ENCODE measurements around the gene CCDC160. TPM values are rescaled to one million over a fixed set of nuclear protein-coding genes. Genes with fewer than 3 reads are reported as not detected.

The CCDC160 gene
- not detected for polyA plus RNA-seq (2013)

- peak in 2 of 3 donors; percentile 13 to 19 for DNase-seq
- 31% methylated on average over 49 of the region's 70 CpGs for WGBS (ENCODE audit: insufficient coverage)
- POLR2A ChIA-PET = no interaction called here
These were observed at the start of gene CCDC160 for GRCh38 chrX:134236626-134237614. CCDC160 (plus strand) TSS chrX:134237182; CDS start chrX:134244801, 7,619 bp downstream.

GRCh38 chrX:134191281-134191680, 45.7 kb upstream of the CCDC160 start:
- no peak overlapping the region for H3K27ac ChIP-seq (ENCODE audit: insufficient read depth in 1 of 2, low read depth in 1 of 2, low read length in 2 of 2, poor library complexity in 1 of 2, severe bottlenecking in 2 of 2)
- POLR2A ChIA-PET = no interaction called here
- H3K27me3 ChIP-seq (replicated peaks in 2 of 5; ENCODE audit: control insufficient read depth in 4 of 5, insufficient read depth in 5 of 5, low read length in 4 of 5) = peaks cover 0 to 5% (median 0%) of the 10 kb centered on the region in 5 experiments
- no peaks in the 10 kb centered on the region for H3K9me3 ChIP-seq (ENCODE audit: control extremely low read depth in 1 of 5, control insufficient read depth in 4 of 5, insufficient read depth in 2 of 5, low read depth in 1 of 5, low read length in 4 of 5)
- WGBS (ENCODE audit: insufficient coverage) = no CpG with 5 or more reads among the region's 2 CpGs
- no peaks in the 10 kb centered on the region for H3K36me3 ChIP-seq (ENCODE audit: control insufficient read depth in 4 of 4, insufficient read depth in 4 of 4, low read length in 3 of 4)
- H3K4me3 ChIP-seq (ENCODE audit: control insufficient read depth in 1 of 7, extremely low read depth in 1 of 7, insufficient read depth in 4 of 7, low read depth in 2 of 7, low read length in 6 of 7) = no peak overlapping the region
- CTCF ChIA-PET = no interaction called here
- H3K4me1 ChIP-seq (ENCODE audit: control extremely low read depth in 1 of 4, control insufficient read depth in 4 of 4, insufficient read depth in 4 of 4, low read length in 3 of 4) = peaks cover 3 to 15% (median 7%) of the 10 kb centered on the region in 4 experiments
- no peak for DNase-seq

More at GRCh38 chrX:134236626-134237614, at the start of gene CCDC160:
- Histone ChIP-seq H3K36me3 (ENCODE audit: control insufficient read depth in 4 of 4, insufficient read depth in 4 of 4, low read length in 3 of 4) (no peaks in the 10 kb centered on the region), H3K27me3 (replicated peaks in 2 of 5; ENCODE audit: control insufficient read depth in 4 of 5, insufficient read depth in 5 of 5, low read length in 4 of 5) (peaks cover 3 to 25% (median 9%) of the 10 kb centered on the region in 5 experiments), H3K4me3 (ENCODE audit: control insufficient read depth in 1 of 7, extremely low read depth in 1 of 7, insufficient read depth in 4 of 7, low read depth in 2 of 7, low read length in 6 of 7) (peak within 1 kb of the TSS; percentile 14 to 69 (median 49)), H3K27ac (ENCODE audit: insufficient read depth in 1 of 2, low read depth in 1 of 2, low read length in 2 of 2, poor library complexity in 1 of 2, severe bottlenecking in 2 of 2) (no peak within 1 kb of the TSS), H3K9me3 (ENCODE audit: control extremely low read depth in 1 of 5, control insufficient read depth in 4 of 5, insufficient read depth in 2 of 5, low read depth in 1 of 5, low read length in 4 of 5) (no peaks in the 10 kb centered on the region), H3K4me1 (ENCODE audit: control extremely low read depth in 1 of 4, control insufficient read depth in 4 of 4, insufficient read depth in 4 of 4, low read length in 3 of 4) (peaks cover 0 to 8% (median 6%) of the 10 kb centered on the region in 4 experiments)
- CTCF ChIA-PET = no interaction called here

GRCh38 chrX:134194915-134195314, 42.1 kb upstream of the CCDC160 start:
- peak in 1 of 3 donors; percentile 11 for DNase-seq
- WGBS (ENCODE audit: insufficient coverage) = no CpG with 5 or more reads among the region's 6 CpGs
- no peaks in the 10 kb centered on the region for H3K36me3 ChIP-seq (ENCODE audit: control insufficient read depth in 4 of 4, insufficient read depth in 4 of 4, low read length in 3 of 4)
- H3K27ac ChIP-seq (ENCODE audit: insufficient read depth in 1 of 2, low read depth in 1 of 2, low read length in 2 of 2, poor library complexity in 1 of 2, severe bottlenecking in 2 of 2) = no peak overlapping the region
- H3K4me1 ChIP-seq (ENCODE audit: control extremely low read depth in 1 of 4, control insufficient read depth in 4 of 4, insufficient read depth in 4 of 4, low read length in 3 of 4) = no peaks in the 10 kb centered on the region
- peaks cover 0 to 5% (median 0%) of the 10 kb centered on the region in 5 experiments for H3K27me3 ChIP-seq (replicated peaks in 2 of 5; ENCODE audit: control insufficient read depth in 4 of 5, insufficient read depth in 5 of 5, low read length in 4 of 5)
- POLR2A ChIA-PET = no interaction called here
- H3K9me3 ChIP-seq (ENCODE audit: control extremely low read depth in 1 of 5, control insufficient read depth in 4 of 5, insufficient read depth in 2 of 5, low read depth in 1 of 5, low read length in 4 of 5) = no peaks in the 10 kb centered on the region
- CTCF ChIA-PET = no interaction called here
- H3K4me3 ChIP-seq (ENCODE audit: control insufficient read depth in 1 of 7, extremely low read depth in 1 of 7, insufficient read depth in 4 of 7, low read depth in 2 of 7, low read length in 6 of 7) = no peak overlapping the region

GRCh38 chrX:134202561-134202960, 34.4 kb upstream of the CCDC160 start:
- no peak for DNase-seq
- CTCF ChIA-PET = no interaction called here
- H3K9me3 ChIP-seq (ENCODE audit: control extremely low read depth in 1 of 5, control insufficient read depth in 4 of 5, insufficient read depth in 2 of 5, low read depth in 1 of 5, low read length in 4 of 5) = no peaks in the 10 kb centered on the region
- POLR2A ChIA-PET = no interaction called here
- no peaks in the 10 kb centered on the region for H3K4me1 ChIP-seq (ENCODE audit: control extremely low read depth in 1 of 4, control insufficient read depth in 4 of 4, insufficient read depth in 4 of 4, low read length in 3 of 4)
- no peak overlapping the region for H3K4me3 ChIP-seq (ENCODE audit: control insufficient read depth in 1 of 7, extremely low read depth in 1 of 7, insufficient read depth in 4 of 7, low read depth in 2 of 7, low read length in 6 of 7)
- H3K36me3 ChIP-seq (ENCODE audit: control insufficient read depth in 4 of 4, insufficient read depth in 4 of 4, low read length in 3 of 4) = no peaks in the 10 kb centered on the region
- H3K27ac ChIP-seq (ENCODE audit: insufficient read depth in 1 of 2, low read depth in 1 of 2, low read length in 2 of 2, poor library complexity in 1 of 2, severe bottlenecking in 2 of 2) = no peak overlapping the region
- no peaks in the 10 kb centered on the region for H3K27me3 ChIP-seq (replicated peaks in 2 of 5; ENCODE audit: control insufficient read depth in 4 of 5, insufficient read depth in 5 of 5, low read length in 4 of 5)
- 90% methylated on average over 1 of the region's 1 CpG for WGBS (ENCODE audit: insufficient coverage)

GRCh38 chrX:134206221-134206620, 30.8 kb upstream of the CCDC160 start:
- peaks cover 0 to 4% (median 0%) of the 10 kb centered on the region in 5 experiments for H3K9me3 ChIP-seq (ENCODE audit: control extremely low read depth in 1 of 5, control insufficient read depth in 4 of 5, insufficient read depth in 2 of 5, low read depth in 1 of 5, low read length in 4 of 5)
- no peak overlapping the region for H3K27ac ChIP-seq (ENCODE audit: insufficient read depth in 1 of 2, low read depth in 1 of 2, low read length in 2 of 2, poor library complexity in 1 of 2, severe bottlenecking in 2 of 2)
- 82% methylated on average over 3 of the region's 3 CpGs for WGBS (ENCODE audit: insufficient coverage)
- DNase-seq = no peak
- POLR2A ChIA-PET = no interaction called here
- H3K4me1 ChIP-seq (ENCODE audit: control extremely low read depth in 1 of 4, control insufficient read depth in 4 of 4, insufficient read depth in 4 of 4, low read length in 3 of 4) = no peaks in the 10 kb centered on the region
- CTCF ChIA-PET = no interaction called here
- H3K36me3 ChIP-seq (ENCODE audit: control insufficient read depth in 4 of 4, insufficient read depth in 4 of 4, low read length in 3 of 4) = no peaks in the 10 kb centered on the region
- no peaks in the 10 kb centered on the region for H3K27me3 ChIP-seq (replicated peaks in 2 of 5; ENCODE audit: control insufficient read depth in 4 of 5, insufficient read depth in 5 of 5, low read length in 4 of 5)
- H3K4me3 ChIP-seq (ENCODE audit: control insufficient read depth in 1 of 7, extremely low read depth in 1 of 7, insufficient read depth in 4 of 7, low read depth in 2 of 7, low read length in 6 of 7) = no peak overlapping the region

GRCh38 chrX:134210465-134210864, 26.5 kb upstream of the CCDC160 start:
- Histone ChIP-seq H3K9me3 (ENCODE audit: control extremely low read depth in 1 of 5, control insufficient read depth in 4 of 5, insufficient read depth in 2 of 5, low read depth in 1 of 5, low read length in 4 of 5) (peaks cover 0 to 4% (median 0%) of the 10 kb centered on the region in 5 experiments), H3K4me1 (ENCODE audit: control extremely low read depth in 1 of 4, control insufficient read depth in 4 of 4, insufficient read depth in 4 of 4, low read length in 3 of 4) (no peaks in the 10 kb centered on the region), H3K27ac (ENCODE audit: insufficient read depth in 1 of 2, low read depth in 1 of 2, low read length in 2 of 2, poor library complexity in 1 of 2, severe bottlenecking in 2 of 2) (no peak overlapping the region), H3K36me3 (ENCODE audit: control insufficient read depth in 4 of 4, insufficient read depth in 4 of 4, low read length in 3 of 4) (no peaks in the 10 kb centered on the region), H3K27me3 (replicated peaks in 2 of 5; ENCODE audit: control insufficient read depth in 4 of 5, insufficient read depth in 5 of 5, low read length in 4 of 5) (no peaks in the 10 kb centered on the region), H3K4me3 (ENCODE audit: control insufficient read depth in 1 of 7, extremely low read depth in 1 of 7, insufficient read depth in 4 of 7, low read depth in 2 of 7, low read length in 6 of 7) (no peak overlapping the region)
- CTCF ChIA-PET = interaction anchor here (0.5 kb wide), 1 partner anchor 181 kb away, joined by 3 read pairs; no protein-coding TSS in a partner anchor
- POLR2A ChIA-PET = no interaction called here
- DNase-seq = peak in 1 of 3 donors; percentile 21

GRCh38 chrX:134235236-134235635, 1.7 kb upstream of the CCDC160 start:
- CTCF ChIA-PET = no interaction called here
- Histone ChIP-seq H3K27me3 (replicated peaks in 2 of 5; ENCODE audit: control insufficient read depth in 4 of 5, insufficient read depth in 5 of 5, low read length in 4 of 5) (peaks cover 3 to 25% (median 9%) of the 10 kb centered on the region in 5 experiments), H3K36me3 (ENCODE audit: control insufficient read depth in 4 of 4, insufficient read depth in 4 of 4, low read length in 3 of 4) (no peaks in the 10 kb centered on the region), H3K4me1 (ENCODE audit: control extremely low read depth in 1 of 4, control insufficient read depth in 4 of 4, insufficient read depth in 4 of 4, low read length in 3 of 4) (peaks cover 0 to 8% (median 6%) of the 10 kb centered on the region in 4 experiments), H3K4me3 (ENCODE audit: control insufficient read depth in 1 of 7, extremely low read depth in 1 of 7, insufficient read depth in 4 of 7, low read depth in 2 of 7, low read length in 6 of 7) (no peak overlapping the region), H3K9me3 (ENCODE audit: control extremely low read depth in 1 of 5, control insufficient read depth in 4 of 5, insufficient read depth in 2 of 5, low read depth in 1 of 5, low read length in 4 of 5) (no peaks in the 10 kb centered on the region), H3K27ac (ENCODE audit: insufficient read depth in 1 of 2, low read depth in 1 of 2, low read length in 2 of 2, poor library complexity in 1 of 2, severe bottlenecking in 2 of 2) (no peak overlapping the region)
- POLR2A ChIA-PET = no interaction called here
- 63% methylated on average over 4 of the region's 4 CpGs for WGBS (ENCODE audit: insufficient coverage)
- DNase-seq = no peak
